ENCODE results near the gene HM13. TPM values are rescaled to one million over a fixed set of nuclear protein-coding genes. Genes with fewer than 3 reads are reported as not detected.

The HM13 gene
- total and polyA plus RNA-seq, 2 of the 13 experiments (the other 11 are each of a cell fraction or from before 2014, with no cell fraction given), result 118 to 243 TPM

GRCh38 chr20:31595380-31595653, 81.1 kb downstream of the HM13 start (continued):
- TF ChIP-seq LBX2 (CRISPR knock-in tag; IDR thresholded peaks at IDR 0.05; ENCODE audit: borderline replicate concordance), result no peak
- TF ChIP-seq ZNF614 (CRISPR knock-in tag; IDR thresholded peaks at IDR 0.05; ENCODE audit: borderline replicate concordance), result no peak
- TF ChIP-seq ATF7-NPFF (CRISPR knock-in tag; IDR thresholded peaks at IDR 0.05; ENCODE audit: low read depth), result no peak
- no peak for TF ChIP-seq SMAD9 (CRISPR knock-in tag; IDR thresholded peaks at IDR 0.05)
- no peak for TF ChIP-seq REPIN1 (CRISPR knock-in tag; IDR thresholded peaks at IDR 0.05; ENCODE audit: borderline replicate concordance, low read depth)
- TF ChIP-seq HBP1 (CRISPR knock-in tag; IDR thresholded peaks at IDR 0.05; ENCODE audit: low read depth), result no peak
- no peak for TF ChIP-seq THAP9 (CRISPR knock-in tag; IDR thresholded peaks at IDR 0.05; ENCODE audit: borderline replicate concordance)
- TF ChIP-seq THRA (CRISPR knock-in tag; IDR thresholded peaks at IDR 0.05; ENCODE audit: borderline replicate concordance), result no peak
- TF ChIP-seq HDAC6 (IDR thresholded peaks at IDR 0.05; ENCODE audit: low read depth, low read length), result peak; percentile 84
- TF ChIP-seq PHF21A (CRISPR knock-in tag; IDR thresholded peaks at IDR 0.05), result no peak
- peak; percentile 7; the same call in 1 of the 2 replicates for TF ChIP-seq ZNF724P (CRISPR knock-in tag; IDR thresholded peaks at IDR 0.05; ENCODE audit: borderline replicate concordance)
- TF ChIP-seq HCFC1 (IDR thresholded peaks at IDR 0.05; ENCODE audit: low read depth, low read length), result no peak
- TF ChIP-seq ZNF274 (CRISPR knock-in tag; IDR thresholded peaks at IDR 0.05), result no peak
- no peak for TF ChIP-seq TFAP4 (IDR thresholded peaks at IDR 0.05; ENCODE audit: borderline replicate concordance, low read depth)
- 0 out of 2 replicates have a peak, but pooled peaks have one; percentile 57 for TF ChIP-seq ZNF3 (CRISPR knock-in tag; IDR thresholded peaks at IDR 0.05)
- 0 out of 2 replicates have a peak, but pooled peaks have one; percentile 13 for TF ChIP-seq KDM3A (CRISPR knock-in tag; IDR thresholded peaks at IDR 0.05; ENCODE audit: low read depth)
- TF ChIP-seq ZBTB7A (CRISPR knock-in tag; IDR thresholded peaks at IDR 0.05), result peak; percentile 2; the same call in 1 of the 2 replicates
- TF ChIP-seq ZNF710 (CRISPR knock-in tag; IDR thresholded peaks at IDR 0.05; ENCODE audit: borderline replicate concordance), result peak; percentile 11; the same call in 1 of the 2 replicates
- 0 out of 2 replicates have a peak, but pooled peaks have one; percentile 8 for TF ChIP-seq CC2D1A (CRISPR knock-in tag; IDR thresholded peaks at IDR 0.05)
- TF ChIP-seq PRMT3 (CRISPR knock-in tag; IDR thresholded peaks at IDR 0.05; ENCODE audit: borderline replicate concordance, low read depth), result 0 out of 2 replicates have a peak, but pooled peaks have one; percentile 36
- no peak for TF ChIP-seq ARNTL (CRISPR knock-in tag; IDR thresholded peaks at IDR 0.05)

All from HepG2 (cell line).